Measurements from ENCODE around the gene SNTB2.

SNTB2 gene

DNA sequence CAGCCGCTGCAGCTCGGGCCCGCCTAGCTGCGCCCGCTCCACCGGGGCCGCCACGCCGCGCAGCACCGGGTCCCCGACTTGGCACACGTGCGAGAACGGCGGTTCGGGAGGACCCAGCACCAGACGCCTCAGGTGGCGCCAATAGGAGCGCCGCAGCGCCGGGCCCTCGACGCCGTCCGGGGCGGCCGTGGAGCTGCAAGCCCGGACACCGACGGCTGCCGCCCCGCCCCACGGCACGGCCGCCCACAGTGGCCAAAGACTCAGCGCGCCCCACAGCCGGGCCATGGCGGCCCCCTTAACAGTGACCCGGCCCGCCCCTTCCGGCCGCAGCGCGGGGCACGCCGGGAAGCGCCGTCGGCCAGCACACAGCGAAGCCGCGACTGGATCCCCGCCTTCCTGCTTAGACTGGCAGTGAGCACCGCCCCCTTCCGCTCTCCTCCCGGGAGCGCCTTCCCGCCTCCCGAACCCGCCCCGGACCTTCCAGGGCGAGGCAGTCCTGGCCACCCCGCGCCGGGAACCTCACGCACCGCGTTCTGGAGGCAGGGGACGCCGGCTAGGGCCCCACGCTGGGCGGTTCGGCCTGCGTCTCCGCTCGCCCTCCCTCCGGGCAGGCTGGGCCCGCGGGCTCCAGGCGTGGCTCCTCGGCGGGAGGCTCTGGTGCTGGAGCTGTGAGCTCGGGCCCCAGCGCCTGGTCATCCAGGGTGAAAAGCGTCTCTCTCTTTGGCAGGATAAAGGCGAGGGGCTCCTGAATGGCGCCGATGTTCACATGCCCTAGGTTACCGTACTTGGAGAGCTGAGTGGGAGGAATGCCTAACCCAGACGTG is 143.5 kb downstream of the SNTB2 start, which contains the start of gene PDF:
Gene PDF, minus strand, starts transcription at position 303 of the 824 bp plus-strand sequence. Its CDS starts 18 bp downstream, at position 285.
- peak; percentile 43 to 73 for DNase-seq (ENCODE audit: extremely low read depth in 1 of 2, low read depth in 1 of 2)

DNA sequence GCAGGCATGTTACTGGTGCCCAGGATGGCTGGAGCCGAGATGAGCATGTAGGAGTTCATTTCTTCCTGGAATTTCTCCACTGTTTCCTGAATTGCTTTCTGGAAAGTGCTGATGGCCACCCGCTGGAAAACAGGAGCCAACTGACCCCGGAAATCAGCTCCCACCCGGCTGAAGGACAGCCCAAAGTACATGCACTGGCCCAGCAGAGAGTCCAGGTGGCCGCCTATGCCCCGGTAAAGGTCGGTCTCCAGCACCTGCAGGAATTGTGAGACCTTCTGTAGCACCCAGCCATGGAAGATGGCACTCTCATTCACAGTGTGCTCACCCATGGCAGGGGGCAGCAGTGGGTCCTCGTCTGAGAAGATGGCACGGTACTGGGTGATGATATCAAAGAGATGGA is 147.7 kb downstream of the SNTB2 start:
- no peak for DNase-seq (ENCODE audit: extremely low read depth in 1 of 2, low read depth in 1 of 2)

DNA sequence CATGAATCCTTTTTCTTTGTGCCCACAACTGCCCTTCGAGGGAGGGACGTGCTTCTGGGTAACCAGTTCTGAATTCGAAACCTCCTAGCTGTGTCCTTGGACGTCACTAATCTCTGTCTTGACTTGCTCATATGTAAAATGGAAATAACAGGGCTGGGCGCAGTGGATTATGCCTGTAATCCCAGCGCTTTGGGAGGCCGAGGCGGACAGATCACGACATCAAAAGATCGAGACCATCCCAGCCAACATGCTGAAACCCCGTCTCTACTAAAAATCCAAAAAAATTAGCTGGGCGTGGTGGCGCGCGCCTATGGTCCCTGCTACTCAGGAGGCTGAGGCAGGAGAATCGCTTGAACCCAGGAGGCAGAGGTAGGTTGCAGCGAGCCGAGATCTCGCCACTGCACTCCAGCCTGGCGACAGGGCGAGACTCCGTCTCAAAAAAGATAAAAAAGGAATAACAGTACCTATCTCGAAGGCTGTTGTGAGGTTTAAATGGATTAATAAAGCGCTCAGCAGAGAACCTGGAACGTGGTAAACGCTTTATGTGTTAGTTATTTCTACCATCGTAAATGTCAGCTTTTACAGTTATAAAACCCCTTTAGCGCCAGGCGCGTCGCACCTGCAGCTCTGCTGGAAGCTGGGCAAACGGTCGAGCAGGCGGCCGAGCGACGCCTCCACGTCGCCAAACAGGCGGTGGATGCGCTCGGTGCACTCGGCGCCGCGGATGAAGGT is 151.8 kb downstream of the SNTB2 start:
- no peak for DNase-seq (ENCODE audit: extremely low read depth in 1 of 2, low read depth in 1 of 2)

DNA sequence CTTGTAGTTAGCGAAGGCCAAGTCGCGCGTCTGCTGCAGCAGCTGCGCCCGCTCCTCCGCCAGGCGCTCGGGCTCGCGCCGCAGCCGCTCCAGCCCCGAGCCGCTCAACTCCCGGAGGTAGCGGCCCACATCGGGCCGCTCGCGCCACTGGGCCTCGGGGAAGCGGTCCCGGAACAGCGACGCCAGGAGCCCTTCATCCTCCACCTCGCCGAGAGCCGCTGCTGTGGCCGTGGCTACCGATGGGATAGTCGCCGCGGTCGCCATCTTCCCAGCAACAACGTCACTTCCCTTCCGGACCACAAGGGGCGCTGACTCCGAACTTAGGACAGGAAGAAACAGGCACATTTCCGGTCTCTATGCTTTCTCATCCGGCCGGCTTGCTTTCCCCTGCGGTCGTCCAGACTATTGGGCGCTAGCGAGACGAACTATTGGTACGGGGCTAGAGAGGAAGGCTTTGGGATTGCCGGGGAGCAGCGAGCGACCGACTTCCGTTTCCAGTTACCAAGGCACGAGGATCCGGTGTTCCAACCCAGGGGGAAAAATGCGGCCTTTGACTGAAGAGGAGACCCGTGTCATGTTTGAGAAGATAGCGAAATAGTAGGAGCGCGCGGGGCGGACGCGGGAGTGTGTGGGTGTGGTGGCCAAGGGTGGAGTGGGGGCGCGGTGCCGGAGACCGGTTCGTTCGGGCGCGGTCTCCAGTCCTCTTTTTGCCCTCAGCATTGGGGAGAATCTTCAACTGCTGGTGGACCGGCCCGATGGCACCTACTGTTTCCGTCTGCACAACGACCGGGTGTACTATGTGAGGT is 152.5 kb downstream of the SNTB2 start, which contains the start of the genes COG8 and NIP7:
Gene COG8, minus strand, starts transcription at position 276 of the 806 bp plus-strand sequence. Its CDS starts 12 bp downstream, at position 264.
Gene NIP7, plus strand, starts transcription at position 484 of the 806 bp plus-strand sequence. Its CDS starts 58 bp downstream, at position 542.
- DNase-seq (ENCODE audit: extremely low read depth in 1 of 2, low read depth in 1 of 2) = peak; percentile 81 to 83

DNA sequence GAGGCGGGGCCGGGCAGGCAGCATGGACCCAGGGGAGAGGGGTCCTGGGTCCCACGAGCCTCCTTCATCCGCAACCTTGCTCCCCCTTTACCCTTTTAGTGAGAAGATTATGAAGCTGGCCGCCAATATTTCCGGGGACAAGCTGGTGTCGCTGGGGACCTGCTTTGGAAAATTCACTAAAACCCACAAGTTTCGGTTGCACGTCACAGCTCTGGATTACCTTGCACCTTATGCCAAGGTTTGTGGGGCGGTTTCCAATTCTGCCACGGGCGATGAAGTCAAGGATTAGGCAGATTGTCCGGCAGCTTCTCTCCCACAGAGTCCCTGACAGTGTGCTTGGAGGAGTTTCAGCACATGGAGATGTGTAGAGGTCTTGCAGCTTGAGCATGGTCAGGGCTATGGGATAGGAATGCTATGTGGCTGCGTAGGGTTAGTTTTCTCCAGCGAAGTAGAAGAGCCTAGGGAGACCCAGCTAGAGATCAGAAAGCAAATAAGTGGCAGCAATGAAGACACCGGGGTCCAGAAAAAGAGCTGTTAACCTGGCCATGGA is 153.2 kb downstream of the SNTB2 start:
- no peak for DNase-seq (ENCODE audit: extremely low read depth in 1 of 2, low read depth in 1 of 2)

DNA sequence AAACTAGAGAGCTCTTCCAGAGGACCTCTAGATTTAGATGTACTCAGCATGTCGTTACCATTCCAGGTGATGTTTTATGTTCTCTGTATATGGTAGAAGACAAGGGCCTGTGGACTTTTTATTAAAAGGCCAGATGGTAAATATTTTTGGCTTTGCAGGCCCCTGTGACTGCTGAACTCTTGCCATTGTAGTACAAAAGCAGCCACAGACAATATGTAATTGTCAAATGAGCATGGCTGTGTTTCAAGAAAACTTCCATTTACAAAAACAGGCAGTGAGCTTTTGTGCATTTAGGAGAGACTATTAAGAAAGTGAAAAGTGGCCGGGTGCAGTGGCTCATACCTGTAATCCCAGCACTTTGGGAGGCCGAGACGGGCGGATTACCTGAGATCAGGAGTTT is 157.2 kb downstream of the SNTB2 start:
- DNase-seq (ENCODE audit: extremely low read depth in 1 of 2, low read depth in 1 of 2) = no peak

DNA sequence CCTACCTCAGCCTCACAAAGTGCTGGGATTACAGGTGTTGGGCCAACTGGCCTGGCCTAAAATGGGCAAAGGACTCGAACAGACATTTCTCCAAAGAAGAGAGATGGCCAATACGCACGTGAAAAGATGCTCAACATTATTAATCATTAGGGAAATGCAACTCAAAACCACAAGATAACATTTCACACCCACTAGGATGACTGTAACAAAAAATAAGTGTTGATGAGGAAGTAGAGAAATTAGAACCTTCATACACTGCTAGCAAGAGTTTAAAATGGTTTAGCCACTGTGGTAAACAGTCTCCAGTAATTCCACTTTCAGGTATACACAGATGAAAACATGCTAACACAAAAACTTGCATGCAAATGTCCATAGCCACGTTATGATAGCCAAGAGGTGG is 159.0 kb downstream of the SNTB2 start:
- DNase-seq (ENCODE audit: extremely low read depth in 1 of 2, low read depth in 1 of 2) = no peak

DNA sequence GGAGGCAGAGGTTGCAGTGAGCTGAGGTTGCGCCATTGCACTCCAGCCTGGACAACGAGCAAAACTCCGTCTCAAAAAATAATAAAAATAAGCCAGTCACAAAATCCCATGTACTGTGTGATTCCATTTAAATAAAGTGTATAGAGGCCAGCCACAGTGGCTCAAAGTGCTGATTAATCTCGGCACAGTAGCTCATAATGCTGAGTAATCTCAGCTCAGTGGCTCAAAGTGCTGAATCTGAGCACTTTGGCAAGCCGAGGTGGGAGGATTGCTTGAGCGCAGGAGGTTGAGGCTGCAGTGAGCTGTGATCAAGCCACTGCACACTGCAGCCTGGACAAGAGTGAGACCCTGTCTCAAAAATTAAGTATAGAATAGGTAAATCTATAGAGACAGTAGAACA is 159.7 kb downstream of the SNTB2 start:
- no peak for DNase-seq (ENCODE audit: extremely low read depth in 1 of 2, low read depth in 1 of 2)

DNA sequence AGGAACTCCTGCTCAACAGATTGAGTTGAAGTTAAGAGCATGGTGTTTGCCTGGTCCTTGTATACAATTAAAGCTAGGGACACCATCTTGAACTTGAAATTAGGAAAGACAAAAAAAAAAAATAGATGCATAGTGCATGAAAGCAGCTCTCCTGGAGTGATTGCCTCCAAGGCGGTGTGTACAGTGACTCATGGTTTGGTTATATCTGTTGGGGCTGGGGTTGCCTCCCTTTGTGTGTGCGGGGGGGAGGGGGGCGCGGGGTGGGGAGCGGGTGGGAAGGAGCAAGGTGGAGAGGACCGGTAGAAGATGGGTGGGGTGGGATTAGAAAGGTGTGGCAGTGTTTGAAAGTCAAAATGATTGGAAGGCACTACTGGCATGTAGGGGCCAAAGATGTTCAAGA is 161.3 kb downstream of the SNTB2 start:
- DNase-seq (ENCODE audit: extremely low read depth in 1 of 2, low read depth in 1 of 2) = no peak

DNA sequence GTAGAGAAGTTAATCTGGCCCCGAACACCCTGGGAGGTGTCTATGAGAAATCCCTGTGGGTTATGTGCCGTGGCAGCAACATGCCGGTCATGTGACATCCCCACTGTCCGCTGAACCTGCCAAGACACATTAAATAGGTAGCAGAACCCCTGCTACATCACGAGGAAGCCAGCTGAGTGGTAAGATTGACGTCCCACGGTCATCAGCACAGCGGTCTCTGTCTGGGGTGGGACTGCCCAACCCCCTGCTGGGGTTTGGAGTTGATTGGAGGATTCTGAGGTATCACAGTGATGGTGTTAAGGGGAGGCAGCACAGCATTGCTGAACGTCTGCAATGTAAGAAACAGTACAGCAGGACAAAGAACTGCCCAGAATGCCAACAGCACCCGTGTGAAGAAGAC is 162.6 kb downstream of the SNTB2 start:
- no peak for DNase-seq (ENCODE audit: extremely low read depth in 1 of 2, low read depth in 1 of 2)

DNA sequence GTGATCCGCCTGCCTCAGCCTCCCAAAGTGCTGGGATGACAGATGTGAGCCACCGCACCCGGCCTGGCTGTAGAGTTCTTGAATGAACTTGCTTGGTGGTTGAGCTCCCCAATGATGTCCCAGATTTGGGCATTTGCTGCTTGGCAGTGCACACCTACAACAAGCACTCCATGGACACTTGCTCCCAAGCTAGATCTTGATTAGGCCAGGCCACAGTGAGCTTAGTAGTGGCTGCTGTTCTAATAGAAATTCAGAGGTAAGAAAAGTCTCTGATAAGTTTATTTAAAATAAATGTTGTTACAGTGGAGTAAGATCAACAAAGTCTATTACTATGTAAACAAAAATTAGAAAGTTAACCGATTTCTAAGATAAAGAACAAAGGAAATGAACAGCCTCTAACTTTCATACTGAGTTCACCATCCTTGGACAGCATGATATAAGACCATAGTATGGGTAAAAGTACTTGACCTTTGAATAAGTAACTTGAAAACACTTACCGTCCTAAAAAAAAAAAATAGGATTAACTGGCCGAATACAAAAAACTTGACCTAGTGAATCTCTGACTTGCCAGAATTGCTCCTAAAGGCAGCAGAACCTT is 163.7 kb downstream of the SNTB2 start:
- DNase-seq (ENCODE audit: extremely low read depth in 1 of 2, low read depth in 1 of 2) = no peak

DNA sequence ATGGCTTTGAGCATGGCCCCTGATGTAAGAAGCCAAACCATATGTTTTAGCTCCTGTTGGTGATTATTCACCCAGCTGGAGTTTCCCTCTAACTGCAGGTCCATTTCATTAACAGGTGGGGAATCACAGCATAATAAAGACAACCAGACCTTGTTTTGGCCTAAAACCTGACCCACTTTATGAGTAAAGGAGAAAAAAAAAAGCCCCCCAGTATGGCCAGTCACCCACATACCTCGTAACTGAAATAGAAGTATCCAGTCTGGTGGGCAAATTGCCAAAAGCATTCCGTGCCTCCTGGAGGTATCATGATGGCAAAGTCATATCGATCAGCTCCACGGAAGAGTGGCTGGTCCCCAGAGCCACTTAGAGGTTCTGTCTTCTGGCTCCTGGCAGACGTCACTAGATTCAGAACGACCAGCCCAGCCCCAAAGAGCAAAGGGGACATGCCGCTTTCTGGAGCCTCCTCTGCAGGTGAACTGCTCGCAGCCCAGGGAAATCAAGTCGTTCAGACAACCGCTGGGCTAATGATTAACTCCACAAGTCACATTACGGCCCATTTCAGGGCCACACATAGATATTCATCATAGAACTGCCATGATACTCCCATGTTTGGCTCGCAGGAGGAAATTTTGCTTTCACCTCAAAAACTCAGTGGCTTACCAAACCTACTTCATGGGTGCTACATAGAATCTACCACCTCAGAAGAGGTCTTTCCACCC is 164.5 kb downstream of the SNTB2 start, which contains the start of gene TMED6:
Gene TMED6, minus strand, starts transcription at position 478 of the 719 bp plus-strand sequence. Its CDS starts 33 bp downstream, at position 445.
- no peak for DNase-seq (ENCODE audit: extremely low read depth in 1 of 2, low read depth in 1 of 2)
